Measurements from ENCODE around the gene LY6G5B. TPM values are rescaled to one million over a fixed set of nuclear protein-coding genes. Genes with fewer than 3 reads are reported as not detected.

The LY6G5B gene
- total RNA-seq, 4 donors from 2014 or later = 11.4 to 63.7 (median 13.9) TPM

DNA sequence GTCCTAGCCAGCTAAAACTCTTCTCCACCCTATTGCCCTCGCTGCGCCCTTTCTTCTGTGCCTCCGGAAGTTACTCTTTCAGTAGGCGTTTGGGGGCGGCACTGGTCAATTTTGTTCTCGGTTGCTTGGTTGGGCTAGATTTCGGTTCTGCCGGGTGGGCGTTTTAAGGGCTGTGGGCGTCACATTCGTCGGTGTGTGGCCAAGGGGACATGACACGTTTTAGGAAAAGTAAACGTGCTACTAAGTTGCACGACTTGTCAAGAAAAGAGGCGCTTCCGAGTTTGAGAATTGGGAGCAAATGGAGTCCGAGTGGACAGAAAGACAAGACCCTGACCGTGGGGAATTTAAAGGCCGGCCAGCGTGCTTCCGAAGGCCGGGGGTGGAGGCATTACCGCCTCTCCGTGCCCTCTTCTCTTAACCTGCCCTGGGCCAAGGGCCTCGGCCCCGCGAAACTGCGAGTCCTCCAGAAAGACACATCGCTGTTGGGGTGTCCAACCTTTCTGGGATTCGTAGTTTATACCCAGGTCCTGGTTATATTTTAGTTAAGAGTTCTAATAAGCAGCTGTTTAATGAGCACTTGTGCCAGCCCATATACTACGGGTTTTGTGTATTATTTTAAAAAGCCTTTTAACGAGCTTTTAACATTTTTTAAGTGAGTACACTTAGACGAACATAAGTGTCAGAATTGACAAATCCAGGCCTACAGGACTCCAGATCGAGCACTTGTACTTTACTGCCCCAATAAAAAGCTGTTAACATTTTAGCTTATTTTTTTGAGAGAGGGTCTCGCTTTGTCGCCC lies 16.7 kb upstream of the LY6G5B start:
- Histone ChIP-seq H3K9me3 (no peaks in the 10 kb centered on the region), H3K27me3 (no peaks in the 10 kb centered on the region), H3K27ac (peak overlapping the region; percentile 99), H3K4me1 (peaks cover 29% of the 10 kb centered on the region), H3K4me3 (peak overlapping the region; percentile 78), H3K36me3 (peaks cover 18% of the 10 kb centered on the region)
- 7% methylated on average over 37 of the region's 37 CpGs for WGBS
- DNase-seq (ENCODE audit: low spot score in 2 of 2) = peak; percentile 95 to 96
- TF ChIP-seq POLR2A (IDR thresholded peaks at IDR 0.05) = no peak
- no peak for TF ChIP-seq CTCF (IDR thresholded peaks at IDR 0.05)
- TF ChIP-seq POLR2AphosphoS5 (IDR thresholded peaks at IDR 0.05) = no peak
- TF ChIP-seq EP300 (IDR thresholded peaks at IDR 0.05) = no peak

- Histone ChIP-seq H3K4me1 (peaks cover 45% of the 10 kb centered on the region), H3K36me3 (peaks cover 3% of the 10 kb centered on the region), H3K27me3 (no peaks in the 10 kb centered on the region), H3K9me3 (no peaks in the 10 kb centered on the region), H3K4me3 (no peak overlapping the region), H3K27ac (no peak overlapping the region)
- DNase-seq (ENCODE audit: low spot score in 2 of 2) = no peak
- TF ChIP-seq POLR2AphosphoS5 (IDR thresholded peaks at IDR 0.05) (no peak), POLR2A (IDR thresholded peaks at IDR 0.05) (no peak), CTCF (IDR thresholded peaks at IDR 0.05) (no peak), EP300 (IDR thresholded peaks at IDR 0.05) (no peak)
- 91% methylated on average over 8 of the region's 8 CpGs for WGBS
Observed at GRCh38 chr6:31654574-31655348, 15.0 kb upstream of the LY6G5B start.

DNA sequence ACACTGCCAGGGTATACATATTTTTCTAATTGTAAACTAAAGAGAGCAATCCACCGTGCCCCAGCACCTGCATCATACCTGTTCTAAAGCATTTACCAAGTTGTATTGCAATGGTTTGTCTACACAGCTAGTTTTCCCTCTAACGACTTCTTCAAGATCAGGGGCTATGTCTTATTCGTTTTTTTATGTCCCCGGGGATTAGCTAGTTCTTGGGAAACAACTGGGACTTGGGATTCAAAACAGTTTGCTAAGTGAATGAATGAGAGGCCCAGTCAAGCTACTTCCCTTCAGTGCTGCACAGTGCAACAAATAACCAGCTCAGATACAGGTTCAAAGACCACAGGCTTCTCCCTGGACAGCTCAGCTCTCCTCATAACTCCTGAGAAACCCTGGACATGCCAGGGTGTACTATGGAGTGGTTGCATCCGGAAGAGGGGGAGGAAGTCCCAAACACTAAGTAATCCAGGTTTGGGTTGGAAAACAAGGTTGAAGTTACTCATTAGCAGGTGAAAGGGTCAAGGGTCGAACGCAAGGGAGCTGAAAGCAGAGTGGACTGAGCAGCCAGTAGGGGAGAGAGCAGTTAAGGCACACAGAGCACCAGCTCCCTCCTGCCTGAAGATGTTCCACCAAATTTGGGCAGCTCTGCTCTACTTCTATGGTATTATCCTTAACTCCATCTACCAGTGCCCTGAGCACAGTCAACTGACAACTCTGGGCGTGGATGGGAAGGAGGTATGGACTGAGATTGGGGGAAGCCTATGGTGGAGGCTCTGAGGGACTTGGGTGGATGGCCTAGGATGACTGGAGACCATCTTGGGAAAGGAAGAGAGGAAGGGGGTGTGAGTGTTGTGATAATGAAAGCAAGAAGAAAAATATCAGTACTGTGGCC lies 14.2 kb upstream of the LY6G5B start, which contains the start of gene APOM:
APOM (plus strand) TSS at position 546 of the 889 bp plus-strand sequence; CDS start at position 619, 73 bp downstream.
- peaks cover 42% of the 10 kb centered on the region for H3K4me1 ChIP-seq
- H3K27ac ChIP-seq = no peak within 1 kb of the TSS
- H3K27me3 ChIP-seq = no peaks in the 10 kb centered on the region
- TF ChIP-seq POLR2A (IDR thresholded peaks at IDR 0.05) (no peak), EP300 (IDR thresholded peaks at IDR 0.05) (no peak), CTCF (IDR thresholded peaks at IDR 0.05) (no peak), POLR2AphosphoS5 (IDR thresholded peaks at IDR 0.05) (no peak)
- no peak within 1 kb of the TSS for H3K4me3 ChIP-seq
- 84% methylated on average over 8 of the region's 8 CpGs for WGBS
- no peaks in the 10 kb centered on the region for H3K9me3 ChIP-seq
- peaks cover 3% of the 10 kb centered on the region for H3K36me3 ChIP-seq
- no peak for DNase-seq (ENCODE audit: low spot score in 2 of 2)

DNA sequence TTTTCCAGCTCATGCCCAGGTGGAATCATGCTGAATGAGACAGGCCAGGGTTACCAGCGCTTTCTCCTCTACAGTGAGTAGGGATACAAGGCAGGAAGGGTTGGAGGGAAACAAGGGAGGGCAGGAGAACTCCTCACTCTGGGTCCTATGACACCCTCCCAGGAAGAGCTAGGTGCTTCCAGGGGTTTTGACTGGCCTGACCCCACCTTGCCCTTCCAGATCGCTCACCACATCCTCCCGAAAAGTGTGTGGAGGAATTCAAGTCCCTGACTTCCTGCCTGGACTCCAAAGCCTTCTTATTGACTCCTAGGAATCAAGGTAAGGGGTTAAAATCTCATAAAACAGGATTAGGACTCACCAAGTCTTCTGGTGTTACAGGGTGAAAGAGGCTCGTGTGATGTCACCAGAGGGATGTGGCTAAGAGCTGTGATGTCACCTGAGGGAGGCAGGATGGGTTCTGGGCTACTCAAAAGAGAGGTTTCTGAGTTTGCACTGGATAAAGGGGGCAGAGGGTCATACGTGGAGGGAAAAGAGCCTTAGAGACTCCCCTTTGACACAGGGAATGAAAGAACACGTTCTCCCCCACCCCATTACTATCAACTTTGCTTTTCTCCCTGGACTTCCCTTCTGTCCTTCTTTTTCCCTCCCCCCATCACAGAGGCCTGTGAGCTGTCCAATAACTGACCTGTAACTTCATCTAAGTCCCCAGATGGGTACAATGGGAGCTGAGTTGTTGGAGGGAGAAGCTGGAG lies 12.2 kb upstream of the LY6G5B start:
- peaks cover 7% of the 10 kb centered on the region for H3K36me3 ChIP-seq
- TF ChIP-seq CTCF (IDR thresholded peaks at IDR 0.05) (no peak), POLR2AphosphoS5 (IDR thresholded peaks at IDR 0.05) (no peak), POLR2A (IDR thresholded peaks at IDR 0.05) (no peak), EP300 (IDR thresholded peaks at IDR 0.05) (no peak)
- H3K27me3 ChIP-seq = no peaks in the 10 kb centered on the region
- H3K4me3 ChIP-seq = no peak overlapping the region
- WGBS = 83% methylated on average over 6 of the region's 6 CpGs
- H3K27ac ChIP-seq = no peak overlapping the region
- H3K4me1 ChIP-seq = peaks cover 43% of the 10 kb centered on the region
- DNase-seq (ENCODE audit: low spot score in 2 of 2) = no peak
- H3K9me3 ChIP-seq = no peaks in the 10 kb centered on the region

Measured in suprapubic skin (tissue), 4 donors.